ENCODE data around the gene SORT1. TPM values are rescaled to one million over a fixed set of nuclear protein-coding genes. Genes with fewer than 3 reads are reported as not detected.
"Not testable (repeated sequence)": the region's sequence is repeated elsewhere in the genome, so short reads cannot be mapped to it uniquely, and the experiment has no call there.

The SORT1 gene
- total RNA-seq, 1 donor from 2014 or later: 65.2 TPM

- DNase-seq (ENCODE audit: low spot score): no peak
Measured at GRCh38 chr1:109396871-109397580, 692 bp downstream of the SORT1 start.

- no peak for DNase-seq (ENCODE audit: low spot score)
Measured at GRCh38 chr1:109396513-109396839, 1.2 kb downstream of the SORT1 start.

- no peak for DNase-seq (ENCODE audit: low spot score)
Measured at GRCh38 chr1:109395602-109396512, 1.9 kb downstream of the SORT1 start.

- DNase-seq (ENCODE audit: low spot score): not testable (repeated sequence)
Measured at GRCh38 chr1:109395282-109395599, 2.5 kb downstream of the SORT1 start.

- no peak for DNase-seq (ENCODE audit: low spot score)
Measured at GRCh38 chr1:109394591-109395281, 3.0 kb downstream of the SORT1 start.

- DNase-seq (ENCODE audit: low spot score): no peak
Measured at GRCh38 chr1:109393617-109394233, 4.0 kb downstream of the SORT1 start.

GRCh38 chr1:109392788-109393616, 4.7 kb downstream of the SORT1 start:
- DNase-seq (ENCODE audit: low spot score): peak; percentile 56

GRCh38 chr1:109392037-109392787, 5.5 kb downstream of the SORT1 start:
- no peak for DNase-seq (ENCODE audit: low spot score)

- DNase-seq (ENCODE audit: low spot score): no peak
Measured at GRCh38 chr1:109391626-109392025, 6.1 kb downstream of the SORT1 start.

- peak; percentile 68 for DNase-seq (ENCODE audit: low spot score)
Measured at GRCh38 chr1:109391157-109391556, 6.6 kb downstream of the SORT1 start.

- DNase-seq (ENCODE audit: low spot score): no peak
Measured at GRCh38 chr1:109389638-109390341, 7.9 kb downstream of the SORT1 start.

- no peak for DNase-seq (ENCODE audit: low spot score)
Measured at GRCh38 chr1:109388884-109389637, 8.7 kb downstream of the SORT1 start.

GRCh38 chr1:109388208-109388711, 9.5 kb downstream of the SORT1 start:
- no peak for DNase-seq (ENCODE audit: low spot score)

- no peak for DNase-seq (ENCODE audit: low spot score)
Measured at GRCh38 chr1:109386054-109386717, 11.5 kb downstream of the SORT1 start.

GRCh38 chr1:109385417-109385816, 12.3 kb downstream of the SORT1 start:
- no peak for DNase-seq (ENCODE audit: low spot score)

GRCh38 chr1:109383854-109384253, 13.9 kb downstream of the SORT1 start:
- no peak for DNase-seq (ENCODE audit: low spot score)

- DNase-seq (ENCODE audit: low spot score): no peak
Measured at GRCh38 chr1:109383087-109383779, 14.5 kb downstream of the SORT1 start.

- no peak for DNase-seq (ENCODE audit: low spot score)
Measured at GRCh38 chr1:109381573-109381972, 16.1 kb downstream of the SORT1 start.
